ENCODE measurements around the gene CCDC12.

CCDC12 gene

DNA sequence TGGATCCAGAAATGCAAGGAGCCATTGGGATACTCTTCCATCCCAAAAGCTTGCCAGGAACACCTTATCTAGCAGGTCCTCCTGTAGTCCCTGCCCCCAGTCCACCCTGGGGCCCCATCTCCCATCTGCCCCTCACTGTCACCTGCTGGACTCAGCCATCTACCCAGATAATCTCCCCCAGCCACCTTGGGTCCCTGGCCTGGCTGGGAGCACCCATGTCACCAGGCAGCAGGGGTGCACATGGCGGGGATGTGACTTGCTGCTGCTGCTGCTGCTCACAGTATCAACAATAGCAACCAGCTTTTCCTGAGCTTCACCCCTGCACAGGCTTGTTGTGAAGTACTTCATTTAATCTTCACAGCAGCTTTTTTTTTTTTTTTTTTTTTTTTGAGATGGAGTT, 86.4 kb downstream of the CCDC12 start:
- no peak for DNase-seq

DNA sequence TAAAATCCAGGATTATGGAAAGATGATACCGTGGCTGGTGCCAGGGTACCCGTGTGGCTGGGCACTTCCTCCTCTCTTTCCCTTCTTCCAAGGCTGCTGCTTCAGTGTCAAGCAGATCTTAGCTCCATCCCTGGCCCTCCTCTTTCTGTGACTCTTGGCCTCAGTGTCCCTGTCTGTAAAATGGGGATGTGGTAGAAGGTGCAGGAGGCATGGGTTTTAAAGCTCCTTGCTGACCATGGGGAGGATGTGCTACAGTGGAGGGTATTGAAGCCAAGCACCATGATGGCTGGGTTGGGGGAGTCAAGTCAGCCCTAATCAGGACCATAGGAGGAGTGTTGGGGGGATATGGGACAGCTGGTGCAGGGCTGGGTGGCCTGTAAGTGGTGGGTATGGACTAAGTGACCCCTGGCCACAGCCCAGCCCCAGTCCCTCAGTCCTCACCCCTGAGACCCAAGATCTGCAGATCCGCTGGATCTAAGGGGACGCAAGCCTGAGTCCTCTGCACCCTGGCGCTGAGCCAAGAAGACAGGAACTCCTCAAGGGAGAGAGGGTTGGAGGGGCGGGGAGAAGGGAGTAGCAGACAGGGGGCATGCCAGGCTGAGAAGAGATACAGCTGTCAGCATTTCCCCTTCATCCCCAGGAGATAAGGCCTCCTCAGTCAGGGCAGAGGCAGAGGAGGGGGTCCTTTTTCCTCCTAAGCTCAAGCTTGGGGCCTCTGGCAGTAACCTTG, 87.0 kb downstream of the CCDC12 start:
- no peak for DNase-seq

DNA sequence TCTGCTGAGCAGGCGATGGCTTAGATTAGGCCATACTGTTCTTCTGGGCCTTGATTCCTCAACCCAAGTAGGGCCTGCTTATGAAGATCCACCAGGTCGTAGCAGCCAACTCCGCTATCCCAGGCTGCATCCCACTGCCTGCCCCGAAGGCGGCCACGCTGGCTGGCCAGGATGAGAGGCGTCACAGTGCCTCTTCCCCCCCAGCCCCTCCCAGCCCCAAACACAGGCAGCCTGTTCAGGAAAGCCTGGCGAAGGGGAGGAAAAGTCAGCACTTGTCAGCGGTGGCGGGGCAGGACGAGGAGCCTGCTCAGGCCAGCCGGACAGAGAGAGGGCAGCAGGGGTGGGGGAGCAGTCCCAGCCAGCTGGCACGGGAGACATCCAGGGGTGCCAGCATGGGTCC, 87.8 kb downstream of the CCDC12 start:
- no peak for DNase-seq

DNA sequence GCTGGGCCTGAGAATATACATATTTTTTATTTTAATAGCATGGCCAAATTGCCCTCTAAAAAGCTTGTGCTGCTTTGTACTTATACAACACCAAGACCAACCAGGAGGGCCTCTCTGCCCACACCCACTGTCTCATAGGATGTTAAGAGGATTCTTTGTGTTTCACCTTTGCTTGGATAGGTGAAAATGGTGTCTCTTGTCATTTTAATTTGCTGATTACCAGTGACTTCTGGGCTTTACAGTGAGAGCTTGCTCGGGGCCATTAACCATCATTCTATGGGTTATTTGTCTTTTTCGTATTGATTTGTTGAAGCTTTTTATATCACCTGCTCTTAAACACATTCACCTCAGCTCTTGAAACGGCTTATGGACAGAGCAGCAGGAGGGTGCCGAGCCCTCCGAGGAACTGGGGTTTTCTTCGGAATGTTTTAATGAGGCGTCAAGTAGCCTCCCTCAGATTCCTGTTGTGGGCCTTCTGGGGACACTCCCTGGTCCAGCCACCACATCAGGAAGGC, 88.5 kb downstream of the CCDC12 start:
- DNase-seq, result no peak

DNA sequence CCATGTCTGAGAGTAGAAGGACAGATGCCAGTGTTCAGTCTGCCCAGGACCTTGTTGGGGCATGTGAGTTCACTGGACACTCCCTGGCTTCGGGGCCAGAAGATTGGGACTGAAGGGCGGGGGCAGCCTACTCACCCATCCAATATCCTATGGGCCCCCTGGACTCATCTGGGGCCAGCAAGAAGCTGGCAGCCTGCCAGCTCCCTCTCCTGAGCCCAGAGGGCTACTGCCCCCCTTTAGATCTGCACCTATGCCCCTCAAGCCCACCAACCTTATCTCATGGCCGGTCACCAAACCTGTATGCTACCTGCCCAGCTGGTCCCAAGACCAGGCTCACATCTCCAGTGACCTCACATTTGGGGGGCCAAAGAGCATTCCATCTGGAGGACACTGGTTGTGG, 90.9 kb downstream of the CCDC12 start:
- DNase-seq, result no peak

DNA sequence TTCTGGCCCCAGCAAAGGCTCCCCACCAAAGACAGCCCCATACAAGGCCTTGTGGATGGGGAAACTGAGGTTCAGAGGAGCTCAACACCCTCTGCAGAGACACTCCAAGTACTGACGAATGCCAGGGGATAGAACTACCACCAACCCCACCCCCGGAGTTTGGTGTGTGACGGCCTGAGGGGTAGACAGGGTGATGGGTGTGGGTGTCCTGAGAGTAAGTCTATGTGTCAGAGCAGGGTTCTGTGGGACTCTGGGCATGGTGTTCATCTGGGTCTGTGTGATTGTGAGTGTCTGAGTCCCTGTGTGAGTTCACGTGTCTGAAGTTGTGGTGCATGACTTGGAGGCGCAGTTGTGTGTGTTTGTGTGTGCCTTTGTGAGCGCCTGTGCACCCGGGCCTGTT, 91.6 kb downstream of the CCDC12 start:
- no peak for DNase-seq

DNA sequence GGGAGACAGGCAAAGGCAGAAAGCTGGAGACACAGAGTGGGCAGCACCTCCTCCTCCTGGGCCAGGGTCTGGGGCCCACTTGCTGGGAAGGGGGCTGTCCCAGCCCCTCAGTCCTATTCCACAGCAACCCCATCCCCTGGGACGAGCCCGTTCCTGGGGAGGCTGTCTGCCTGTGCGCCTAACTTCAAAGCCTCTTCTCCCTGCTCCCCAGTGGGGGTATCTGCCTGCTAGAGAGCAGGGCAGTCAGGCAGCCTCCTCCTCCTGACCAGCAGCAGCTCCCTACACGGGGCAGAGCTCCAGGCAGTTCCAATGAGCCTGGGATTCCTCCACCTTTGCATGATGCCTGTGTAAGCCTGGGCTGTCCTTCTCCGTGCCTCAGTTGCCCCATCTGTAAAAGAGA, 92.1 kb downstream of the CCDC12 start:
- no peak for DNase-seq

DNA sequence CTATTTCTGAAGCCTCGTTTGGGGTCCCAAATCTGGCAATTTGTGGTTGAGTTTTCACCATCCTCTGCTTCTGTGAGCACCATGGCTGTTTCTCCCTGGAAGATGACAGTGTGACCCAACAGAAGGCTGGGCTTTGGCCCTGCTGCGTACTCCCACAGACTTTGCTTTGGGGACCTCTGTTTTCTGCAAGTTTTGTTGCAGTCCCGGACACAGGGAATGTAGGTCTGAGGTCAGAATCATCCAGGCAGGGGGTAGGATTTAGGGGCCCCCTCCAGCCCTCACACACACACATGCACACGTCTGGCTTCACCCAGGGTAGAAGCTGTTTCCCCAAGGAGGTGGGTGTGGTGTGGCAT, 92.7 kb downstream of the CCDC12 start:
- DNase-seq, result no peak

DNA sequence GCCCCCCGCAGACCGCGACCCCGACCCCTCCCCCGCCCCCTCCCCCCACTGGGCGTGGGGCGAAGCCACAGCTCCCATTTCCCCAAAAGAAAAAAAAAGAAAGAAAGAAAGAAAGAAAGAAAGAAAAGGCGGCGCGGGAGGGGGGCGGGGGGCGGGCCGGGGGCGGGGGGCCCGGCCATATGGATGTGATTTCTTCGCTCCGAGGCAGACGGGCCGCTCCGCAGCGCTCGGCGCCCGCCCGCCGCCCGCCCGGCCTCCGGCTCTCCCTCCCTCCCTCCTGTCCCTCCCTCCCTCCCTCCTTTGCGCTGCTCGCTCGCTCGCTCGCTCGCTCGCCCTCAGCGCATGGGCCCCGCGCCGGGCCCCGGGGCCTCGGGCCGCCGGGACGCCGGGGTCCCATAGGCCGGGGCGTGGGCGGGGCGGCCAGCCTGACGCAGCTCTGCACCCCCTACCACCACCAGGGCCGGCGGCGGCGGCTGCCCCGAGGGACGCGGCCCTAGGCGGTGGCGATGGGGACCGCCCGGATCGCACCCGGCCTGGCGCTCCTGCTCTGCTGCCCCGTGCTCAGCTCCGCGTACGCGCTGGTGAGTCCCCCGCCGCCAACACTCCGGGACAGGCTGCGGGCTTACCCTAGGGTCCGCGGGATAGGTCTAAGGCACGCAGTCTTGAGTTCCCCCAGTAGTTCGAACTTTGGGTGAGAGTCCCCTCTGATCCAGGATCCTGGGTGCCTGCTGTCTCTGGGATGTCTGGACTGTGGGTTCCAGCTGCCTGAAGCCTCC, 93.3 kb downstream of the CCDC12 start:
- peak; percentile 54 for DNase-seq

DNA sequence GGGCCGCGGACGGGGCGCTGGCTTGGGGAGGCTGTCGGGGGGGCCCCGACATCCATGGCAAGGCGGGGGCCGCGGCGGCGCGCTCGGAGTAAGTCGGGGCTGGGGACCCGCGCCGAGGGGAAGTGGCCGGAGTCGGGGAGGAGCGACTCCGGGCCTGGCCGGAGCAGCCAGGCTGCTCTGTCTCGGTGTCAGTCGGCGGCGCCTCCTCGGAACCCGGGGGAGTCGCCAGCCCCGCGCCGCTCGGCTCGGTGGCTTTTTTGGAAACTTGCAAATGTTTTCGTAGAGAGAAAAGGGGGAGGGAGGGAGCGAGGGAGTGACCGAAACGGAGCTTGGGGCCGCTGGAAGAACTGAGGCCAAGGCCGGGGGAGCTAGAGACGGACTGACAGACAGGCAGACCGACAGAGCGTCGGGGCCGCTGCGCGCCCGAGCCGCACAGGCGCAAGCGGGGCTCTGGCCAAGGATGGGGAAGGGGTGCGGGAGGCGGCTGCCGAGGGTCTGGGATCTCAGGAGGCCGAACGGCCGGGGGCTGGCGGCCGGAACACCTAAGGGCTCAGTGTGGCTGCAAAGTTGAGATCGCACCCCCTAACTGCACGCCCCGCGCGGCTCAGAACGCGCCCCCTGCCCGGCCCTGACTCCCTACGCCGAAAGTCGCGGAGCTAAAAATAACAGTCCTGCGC, 94.0 kb downstream of the CCDC12 start:
- DNase-seq, result peak; percentile 43

DNA sequence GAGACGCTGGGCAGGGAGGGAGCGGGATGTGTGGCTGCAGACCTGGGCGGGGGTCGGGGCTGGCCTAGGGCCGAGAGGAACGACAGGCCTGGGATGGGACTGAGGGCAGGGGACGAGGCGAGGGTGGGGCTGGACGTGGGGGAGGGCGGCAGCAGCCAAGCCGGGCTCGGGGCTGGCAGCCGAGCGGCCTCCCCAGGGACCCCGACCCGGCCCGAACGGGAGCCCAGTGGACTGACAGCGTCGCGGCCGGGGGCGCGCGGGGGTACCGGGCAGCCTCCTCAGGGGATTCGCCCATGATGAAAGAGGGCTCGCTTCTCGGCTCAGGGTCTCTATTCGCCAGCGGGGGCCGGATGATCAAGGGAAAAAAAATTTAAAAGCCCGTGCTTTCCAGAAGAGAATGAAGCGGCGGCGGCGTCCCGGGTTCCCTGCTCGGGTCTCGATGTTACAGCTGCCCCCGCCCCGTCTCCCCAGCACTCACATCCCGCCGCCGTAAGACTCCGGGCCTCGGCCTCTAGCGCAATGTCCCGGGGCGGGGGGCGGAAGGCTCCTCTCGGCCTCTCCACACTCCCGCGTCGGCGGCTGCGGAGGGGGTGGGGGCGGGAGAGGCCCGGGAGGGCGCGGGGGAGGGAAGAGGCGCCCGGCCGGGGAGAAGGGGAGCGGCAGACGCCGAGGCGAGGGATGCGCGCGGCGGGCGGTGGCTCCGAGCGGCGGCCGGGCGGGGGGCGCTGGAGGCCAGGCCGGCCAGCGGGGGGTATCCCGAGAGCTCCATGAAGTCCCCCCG, 94.8 kb downstream of the CCDC12 start:
- peak; percentile 50 for DNase-seq

DNA sequence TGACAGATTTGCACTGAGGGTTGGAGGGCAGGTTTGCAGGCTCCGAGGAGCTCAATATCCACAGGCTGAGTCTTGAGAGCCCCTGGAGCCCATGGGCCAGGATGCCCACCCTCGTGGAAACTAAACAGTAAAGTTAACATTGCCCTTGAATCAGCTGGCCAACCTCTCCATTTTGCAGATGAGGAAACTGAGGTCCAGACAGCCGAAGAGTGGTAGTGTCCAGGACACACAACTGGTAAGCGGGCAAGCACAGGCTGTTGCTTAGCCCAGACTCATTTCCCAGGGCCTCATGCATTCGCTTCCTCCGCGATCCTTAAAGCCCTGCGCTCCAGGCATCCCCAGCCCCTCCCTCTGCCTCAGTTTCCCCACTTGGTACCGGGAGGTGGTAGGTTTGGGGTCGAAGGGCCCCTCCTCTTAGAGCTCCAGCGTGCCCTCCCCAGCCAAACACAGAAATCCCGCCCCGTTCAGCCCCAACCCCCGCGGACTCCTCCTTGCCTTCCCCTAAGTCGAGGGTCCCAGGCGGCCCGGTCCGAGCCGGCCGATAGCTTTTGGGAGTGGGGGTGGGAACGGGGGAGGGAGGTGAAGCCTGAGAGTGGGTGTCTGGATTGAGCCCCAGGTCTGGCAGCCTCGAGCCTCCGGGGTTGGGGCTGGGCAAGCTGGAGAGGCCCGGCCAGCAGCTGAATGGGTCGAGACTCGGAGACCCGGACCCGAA, 95.5 kb downstream of the CCDC12 start:
- no peak for DNase-seq

DNA sequence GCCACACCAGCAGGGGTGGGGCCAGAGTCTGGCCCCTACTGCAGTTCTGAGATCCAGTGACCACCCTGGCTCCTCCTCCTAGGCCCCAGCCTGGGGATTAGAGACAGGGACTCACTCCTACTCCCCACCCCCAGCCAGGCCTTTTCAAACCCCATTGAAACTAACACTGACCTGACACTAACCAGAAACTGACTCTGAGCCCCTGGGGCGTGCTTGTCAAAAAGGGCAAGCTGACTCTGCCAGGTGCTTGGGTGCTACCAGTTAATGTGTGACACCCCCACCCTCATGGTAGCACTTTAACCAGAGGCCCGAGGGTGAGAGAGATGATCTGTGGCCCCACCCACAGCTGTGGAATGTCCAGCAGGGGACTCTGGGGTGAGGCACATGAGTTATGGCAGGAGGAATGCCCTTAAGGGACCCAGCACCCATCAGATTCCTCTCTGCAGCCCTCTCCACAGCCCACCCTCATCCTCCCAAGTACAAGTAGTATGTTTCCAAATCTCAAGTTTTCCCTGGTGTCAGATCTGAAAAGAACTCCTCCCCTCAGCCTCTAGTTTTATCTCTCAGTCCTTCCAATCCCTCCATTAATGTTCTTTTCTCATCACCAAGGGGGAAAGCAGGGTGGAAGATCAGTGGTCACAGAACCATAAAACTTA, 97.6 kb downstream of the CCDC12 start:
- DNase-seq, result peak; percentile 63

DNA sequence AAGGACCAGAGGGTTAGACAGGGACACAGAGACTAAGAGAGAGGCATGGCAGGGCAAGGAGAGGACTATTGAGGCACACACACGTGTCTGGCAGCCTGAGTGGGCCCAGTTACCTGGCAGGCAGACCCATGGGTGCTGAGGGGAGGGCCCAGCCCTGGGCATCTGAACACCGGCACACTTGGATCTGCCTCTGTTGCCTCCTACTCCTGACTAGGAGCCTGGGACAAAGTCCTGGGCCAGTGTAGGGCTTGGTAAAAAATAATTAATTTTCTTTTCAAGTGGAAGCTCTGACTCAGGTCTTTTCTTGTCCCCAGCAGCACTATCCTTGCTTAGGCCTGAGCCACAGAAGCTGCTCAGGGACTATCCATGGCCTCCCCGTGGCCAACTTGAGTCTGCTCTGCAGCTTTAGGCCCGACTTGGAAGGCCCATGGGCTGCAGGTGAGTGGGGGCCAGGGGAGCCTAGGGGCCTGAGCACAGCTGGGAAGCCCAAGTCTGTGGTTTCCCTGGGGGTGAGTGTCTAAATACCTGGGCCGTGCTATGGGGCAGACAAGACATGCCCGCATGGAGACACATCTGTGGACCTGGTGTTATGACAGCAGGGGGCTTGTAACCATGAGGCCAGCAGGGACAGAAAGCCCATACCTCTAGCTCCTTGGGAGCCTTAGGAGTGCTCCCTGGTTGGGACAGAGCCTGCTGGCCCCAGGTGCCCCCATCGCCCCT, 99.0 kb downstream of the CCDC12 start, which contains the start of gene PTH1R:
Gene PTH1R, plus strand, starts transcription at position 316 of the 720 bp plus-strand sequence. CDS start 5,839 bp downstream, outside the sequence.
- no peak for DNase-seq

DNA sequence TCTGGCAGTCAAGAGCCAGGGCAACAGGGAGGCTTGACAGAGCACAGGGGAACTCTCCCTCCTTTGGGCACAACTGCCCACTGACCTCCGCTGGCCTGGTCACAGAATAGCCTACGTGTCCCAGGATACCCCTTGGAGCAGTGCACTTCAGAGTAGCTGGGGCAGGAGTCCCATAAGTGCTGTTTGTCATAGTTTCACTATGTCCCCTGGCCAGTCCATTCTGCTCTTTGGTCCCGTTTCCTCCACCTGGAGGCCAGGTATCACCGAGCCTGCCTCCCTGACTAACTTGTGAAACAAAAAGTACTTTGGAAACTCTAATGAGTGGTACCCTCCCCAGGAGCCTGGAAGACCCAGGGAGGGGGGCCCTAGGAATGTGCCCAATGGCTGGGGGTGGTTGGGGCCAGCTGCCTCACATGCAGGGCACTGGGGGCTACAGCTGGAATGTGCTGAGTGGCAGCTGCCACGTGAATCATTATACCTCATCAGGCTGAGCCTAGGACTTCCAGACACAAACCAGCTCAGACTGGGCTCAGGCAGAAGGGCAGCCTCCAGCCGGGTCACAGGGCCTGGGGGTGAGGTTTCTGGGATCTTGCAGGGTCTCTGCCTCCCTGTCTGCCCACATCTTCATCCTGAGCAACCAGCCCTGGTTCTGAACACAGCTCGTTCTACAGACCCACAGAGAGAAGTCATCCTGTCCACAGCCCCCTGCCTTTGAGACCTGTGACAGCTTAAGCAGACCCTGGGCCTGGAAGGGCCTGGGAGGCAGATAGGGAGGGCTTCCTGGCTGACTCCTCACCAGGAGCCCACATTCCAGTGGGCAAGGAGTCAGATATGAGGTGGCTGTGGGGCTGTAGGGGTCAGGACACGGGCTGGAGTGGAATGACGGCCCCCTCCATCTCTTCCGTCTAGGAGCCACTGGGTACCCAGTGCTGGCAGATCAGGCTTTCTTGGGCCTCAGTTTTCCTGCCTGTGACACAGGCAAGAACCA, 99.9 kb downstream of the CCDC12 start:
- no peak for DNase-seq

DNA sequence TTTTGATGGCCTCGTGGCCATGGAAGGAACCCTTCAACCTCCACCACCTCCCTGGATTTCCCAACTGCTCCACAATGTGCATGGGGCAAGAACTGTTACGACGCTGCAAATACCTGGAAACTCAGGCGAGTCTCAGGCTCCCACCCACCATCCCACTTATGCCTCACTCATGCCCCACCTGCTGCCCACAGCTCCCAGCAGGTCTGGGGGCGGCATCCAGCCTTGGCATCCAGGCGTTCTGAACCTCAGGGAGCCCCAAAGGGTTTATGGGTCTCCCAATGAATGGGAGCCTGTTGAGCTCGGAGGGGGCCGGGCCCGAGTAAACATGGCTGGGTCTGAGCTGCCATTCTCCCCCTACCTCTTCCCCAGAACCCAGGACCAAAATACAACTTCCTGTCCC, 101.0 kb downstream of the CCDC12 start:
- DNase-seq, result no peak

DNA sequence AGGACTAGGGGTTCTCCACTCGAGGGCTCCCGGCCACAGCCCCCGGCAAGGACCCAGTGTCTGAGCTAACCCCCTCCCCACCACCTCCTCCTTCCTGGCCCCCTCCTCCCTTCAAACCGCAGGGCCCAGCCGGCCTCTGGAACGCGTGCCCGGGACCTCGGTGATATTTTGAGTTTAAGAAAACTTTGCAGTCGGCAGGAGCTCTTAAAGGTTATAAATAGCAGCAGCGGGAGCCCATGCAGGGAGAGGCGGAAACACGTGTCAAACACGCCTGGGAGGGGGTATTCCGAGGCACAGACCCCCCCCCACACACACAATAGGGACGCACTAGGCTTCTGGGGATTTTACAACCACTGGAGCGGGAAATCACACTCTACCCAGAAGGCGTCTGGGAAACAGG, 102.1 kb downstream of the CCDC12 start:
- peak; percentile 51 for DNase-seq

DNA sequence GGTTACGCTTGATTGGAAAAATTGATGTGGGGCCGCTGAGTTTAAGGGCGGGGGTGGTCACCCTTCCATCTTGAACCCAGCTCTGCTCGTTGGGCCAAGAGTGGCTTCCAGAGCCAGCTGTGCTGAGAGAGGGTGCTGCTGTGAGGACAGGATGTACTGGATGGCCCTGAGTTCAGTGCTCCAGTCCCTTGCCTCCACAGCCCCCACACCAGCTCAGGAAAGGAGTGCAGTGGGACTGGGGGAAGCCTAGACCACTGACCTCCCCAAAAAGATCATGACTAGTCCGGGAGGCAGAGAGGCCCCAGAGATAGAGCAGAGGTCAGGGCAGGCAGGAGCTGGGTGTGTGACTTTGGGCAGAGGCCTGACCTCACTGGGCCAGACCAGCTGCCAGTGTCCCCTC, 103.0 kb downstream of the CCDC12 start:
- DNase-seq, result no peak

Measured in fibroblast of skin of back (primary cell).